HG03025 (cell line): ENCODE measurements around the gene ATXN7L1.
A peak's percentile ranks its signal among the peaks of the same experiment; 100 is the strongest.

Source experiments
- ATAC-seq: cut with Tn5 transposase; IDR thresholded peaks from one replicate; pipeline ENCODE4 v1.9.1; 2021; ENCODE audit warnings: mild to moderate bottlenecking, moderate library complexity; ENCODE audit not compliant: unreplicated experiment, low FRiP score

ATXN7L1 gene

DNA sequence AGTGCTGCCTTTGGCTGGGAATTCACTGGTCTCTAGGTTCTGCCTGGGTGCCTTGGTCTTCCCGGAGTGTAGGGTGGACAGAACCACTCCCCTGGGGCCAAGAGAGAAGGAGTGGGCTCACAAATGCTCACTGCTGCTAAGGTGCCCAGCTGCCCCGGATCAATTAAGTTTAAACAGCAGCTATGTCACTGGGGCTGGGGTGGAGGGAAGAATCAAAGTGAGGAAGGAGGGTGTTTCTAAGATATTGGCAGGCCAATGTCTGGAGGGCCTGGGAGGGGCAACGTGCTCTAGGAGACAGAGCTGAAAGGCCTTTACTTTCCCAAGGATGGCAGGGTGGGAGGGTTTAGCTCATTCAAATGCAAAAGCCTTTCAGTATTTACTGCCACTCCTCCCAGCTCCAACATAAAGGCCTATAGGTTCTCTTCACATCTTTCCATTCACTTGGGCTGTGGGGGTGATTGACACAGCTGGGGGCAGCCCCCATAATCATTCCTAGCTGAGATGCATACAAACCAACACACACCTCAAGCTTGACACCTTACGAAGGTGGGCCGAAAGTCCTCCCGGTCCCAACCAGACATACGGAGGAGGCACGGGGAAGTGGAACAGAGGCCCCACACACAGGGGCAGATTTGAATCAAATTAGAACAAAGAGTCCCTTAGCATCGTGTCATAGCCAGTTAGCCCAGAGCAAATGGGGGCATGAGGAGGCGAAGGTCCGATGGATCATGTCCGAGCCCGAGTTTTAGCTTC lies 187.2 kb downstream of the ATXN7L1 start:
- ATAC-seq: no peak

DNA sequence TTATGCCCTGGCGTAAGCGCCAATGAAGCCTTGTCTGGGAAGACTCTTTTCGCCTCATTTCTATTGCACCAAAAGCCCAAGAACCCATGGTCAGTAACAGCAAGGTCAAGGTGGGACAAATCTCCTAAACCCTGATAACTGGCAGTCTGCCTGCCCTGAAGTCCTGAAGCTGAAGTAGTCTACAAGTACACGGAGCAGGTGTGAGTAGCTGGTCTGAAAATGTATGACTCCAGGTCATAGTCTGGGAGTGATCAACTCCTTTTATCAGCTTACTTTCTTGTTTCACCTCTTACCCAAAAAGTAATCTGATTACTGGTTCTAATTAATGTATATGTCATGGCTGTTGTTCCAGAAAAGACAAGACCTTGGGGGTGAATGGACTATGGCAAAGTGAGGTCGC lies 187.8 kb downstream of the ATXN7L1 start:
- ATAC-seq: no peak

DNA sequence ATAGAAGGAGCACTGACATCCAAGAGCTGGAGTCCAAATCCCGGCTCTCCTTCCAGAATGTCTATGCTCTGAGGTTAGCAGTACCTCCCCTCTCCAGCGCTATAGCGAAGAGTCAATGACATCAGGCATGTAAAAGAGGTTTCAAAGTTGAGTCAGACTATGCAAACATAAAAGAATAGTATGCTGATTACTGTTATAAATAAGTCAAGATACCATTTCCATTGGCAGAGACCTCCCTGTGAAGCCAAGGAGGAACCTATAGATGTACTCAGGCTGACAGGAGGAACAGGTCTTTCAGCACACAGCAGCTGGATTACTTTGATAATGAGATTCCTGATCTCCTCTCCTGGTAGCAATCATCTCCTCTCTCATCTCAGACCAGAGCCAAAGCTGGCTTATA lies 191.2 kb downstream of the ATXN7L1 start:
- ATAC-seq: no peak

DNA sequence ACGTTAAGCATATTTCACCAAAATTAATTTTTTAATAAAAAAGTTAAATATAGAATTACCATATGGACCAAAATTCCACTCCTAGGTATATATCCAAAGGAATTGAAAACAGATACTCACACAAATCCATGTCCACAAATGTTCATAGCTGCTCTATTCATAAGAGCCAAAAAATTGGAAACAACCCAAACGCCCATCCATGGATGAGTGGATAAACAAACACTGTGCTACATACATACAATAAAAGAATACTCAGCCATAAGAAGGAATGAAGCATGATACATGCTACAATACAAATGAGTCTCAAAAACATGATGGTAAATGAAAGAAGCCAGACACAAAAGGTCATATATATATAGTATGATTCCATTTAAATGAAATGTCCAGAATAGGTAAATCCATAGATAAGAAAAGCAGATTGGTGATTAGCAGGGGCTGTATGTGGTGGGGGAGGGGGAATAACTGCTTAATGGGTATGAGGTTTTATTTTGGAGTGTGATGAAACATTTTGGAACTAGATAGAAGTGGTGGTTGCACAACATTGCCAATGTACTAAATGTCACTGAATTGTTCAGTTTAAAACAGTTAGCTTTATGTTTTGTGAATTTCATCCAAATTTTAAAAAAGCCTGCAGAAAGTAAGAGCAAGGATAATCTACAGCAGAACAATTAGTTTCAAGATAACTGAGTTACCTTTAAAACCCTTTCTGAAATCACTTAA lies 193.9 kb downstream of the ATXN7L1 start:
- ATAC-seq: no peak

DNA sequence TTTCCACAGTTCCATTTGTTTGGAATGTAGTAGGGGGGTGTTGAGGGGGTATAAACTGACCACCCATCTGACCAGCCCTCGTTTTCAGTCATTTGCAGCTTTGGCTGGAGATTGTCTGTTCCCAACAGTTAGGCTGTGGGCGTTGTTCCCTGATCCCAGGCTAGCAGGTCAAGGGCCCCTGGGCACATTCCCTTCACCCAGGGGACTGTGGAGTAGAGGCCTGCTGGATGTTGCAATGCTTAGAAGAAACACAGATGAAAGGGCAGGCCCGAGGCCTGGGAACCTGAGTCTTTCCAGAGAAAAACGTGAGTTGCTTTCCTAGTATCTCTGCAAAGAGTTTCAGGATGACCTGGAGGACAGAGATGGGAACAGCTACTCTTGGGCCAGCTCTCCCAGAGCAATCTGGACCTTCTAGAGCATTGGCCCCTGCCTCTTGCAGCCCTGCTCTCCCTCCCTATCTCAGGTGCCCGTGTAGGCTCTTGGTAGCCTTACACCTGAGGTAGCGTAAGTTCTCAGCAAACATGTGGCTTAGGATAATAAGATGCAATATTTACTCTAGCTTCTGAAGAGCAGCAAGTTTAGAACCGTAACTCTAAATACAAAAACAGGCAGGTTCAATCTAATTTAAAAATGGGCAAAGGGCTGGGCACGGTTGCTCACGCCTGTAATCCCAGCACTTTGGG lies 195.8 kb downstream of the ATXN7L1 start:
- no peak for ATAC-seq

DNA sequence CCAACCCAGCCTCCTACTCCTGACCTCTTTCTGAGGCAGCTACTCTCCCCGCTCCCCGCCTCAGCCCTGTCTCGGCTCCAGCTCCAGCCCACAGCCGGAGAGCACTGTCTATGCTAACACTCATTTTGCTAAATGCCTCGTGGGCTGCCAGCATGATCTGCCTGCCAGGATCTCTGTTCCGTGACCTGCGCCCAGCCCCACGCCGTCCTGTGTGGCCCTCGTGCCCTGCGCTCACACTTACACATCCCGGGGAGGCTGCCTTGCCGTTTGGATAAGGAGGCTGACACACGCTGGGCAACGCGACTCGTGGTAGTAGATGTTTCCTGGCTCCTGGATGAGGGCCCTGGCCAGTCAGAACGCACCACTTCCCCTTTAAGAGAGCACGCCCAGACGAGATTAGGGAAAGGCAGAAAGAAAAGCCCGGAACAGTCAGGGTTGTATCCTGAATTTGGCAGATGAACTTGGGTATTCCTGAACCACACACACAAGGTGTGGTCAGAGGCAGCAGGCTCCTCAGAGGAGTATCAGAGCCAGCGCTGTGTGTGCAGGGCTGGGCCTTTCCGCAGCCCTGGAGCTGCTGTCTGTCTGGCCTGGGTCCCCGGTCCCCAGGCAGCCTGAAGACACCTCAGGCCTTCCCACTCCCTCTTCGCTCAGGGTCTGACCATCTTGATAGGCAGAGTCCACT lies 197.4 kb downstream of the ATXN7L1 start:
- ATAC-seq: peak; percentile 44

DNA sequence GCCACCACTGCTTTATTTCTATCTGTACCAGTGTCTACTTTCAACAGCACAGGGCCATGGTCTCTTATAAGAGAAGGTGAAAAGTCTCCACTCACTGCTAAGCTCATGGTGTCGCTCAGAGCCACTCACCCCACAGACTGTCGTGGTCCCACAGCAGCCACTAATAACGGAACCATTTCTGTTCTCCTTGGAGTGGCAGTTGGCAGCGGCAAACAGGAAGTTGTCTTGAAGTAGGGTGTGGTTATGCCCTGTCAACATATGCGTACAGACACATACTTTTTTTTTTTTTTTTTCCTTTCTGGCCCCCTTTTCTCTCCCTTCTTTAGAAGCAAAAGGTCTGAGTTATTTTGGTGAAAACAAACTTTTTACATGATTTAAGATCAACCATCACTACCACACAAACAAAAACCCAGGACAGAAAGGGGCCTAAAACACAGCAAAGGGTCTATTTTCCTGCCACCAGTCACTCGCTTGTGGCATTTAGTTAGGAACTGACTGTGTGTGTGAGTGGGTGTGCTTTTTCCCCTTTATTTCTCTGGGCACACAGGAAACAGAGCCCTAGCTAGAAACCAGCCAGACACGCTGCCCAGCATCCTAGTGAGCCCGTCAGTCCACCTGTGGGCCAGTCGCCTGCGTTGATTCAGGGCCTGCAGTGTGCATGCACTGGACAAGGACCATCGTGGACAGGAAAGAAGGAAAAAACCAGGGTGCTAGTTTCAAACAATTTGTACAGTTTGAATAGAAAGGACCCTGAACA lies 198.4 kb downstream of the ATXN7L1 start:
- ATAC-seq: no peak

DNA sequence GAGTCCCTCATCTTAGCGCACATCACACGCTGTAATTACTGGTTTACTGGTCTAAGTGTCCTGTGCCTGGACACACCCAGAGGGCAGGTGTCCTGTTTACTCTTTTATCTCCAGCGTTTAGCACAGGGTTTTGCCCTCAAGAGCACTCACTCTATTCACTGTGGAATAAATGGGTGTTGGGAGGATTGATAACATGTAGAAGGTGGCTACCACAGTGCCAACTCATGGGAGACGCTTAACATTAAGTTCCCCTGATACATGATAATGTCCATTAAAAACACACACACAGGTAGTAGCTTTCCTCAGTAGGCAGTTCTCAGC lies 199.0 kb downstream of the ATXN7L1 start:
- ATAC-seq: no peak

DNA sequence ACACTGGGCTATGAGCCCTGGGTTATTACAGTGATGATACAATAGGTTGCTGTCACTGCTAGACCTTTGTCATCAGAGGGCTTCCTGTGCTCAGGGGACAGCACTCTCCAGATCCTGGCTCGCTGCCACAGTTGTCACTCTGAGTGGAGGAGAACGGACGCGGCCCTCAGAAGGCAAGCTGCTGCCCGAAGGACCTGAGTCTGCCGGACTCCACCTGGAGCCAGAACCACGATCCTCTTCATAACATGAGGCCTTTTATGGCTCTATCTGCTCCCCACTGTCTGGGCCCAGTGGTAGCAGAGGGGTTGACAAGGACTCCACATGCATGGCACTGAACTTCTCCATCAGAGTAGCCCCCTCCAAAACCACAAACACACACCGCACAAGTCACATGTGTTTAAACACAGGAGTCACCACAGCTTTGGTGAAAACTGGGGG lies 200.4 kb downstream of the ATXN7L1 start:
- ATAC-seq: no peak

DNA sequence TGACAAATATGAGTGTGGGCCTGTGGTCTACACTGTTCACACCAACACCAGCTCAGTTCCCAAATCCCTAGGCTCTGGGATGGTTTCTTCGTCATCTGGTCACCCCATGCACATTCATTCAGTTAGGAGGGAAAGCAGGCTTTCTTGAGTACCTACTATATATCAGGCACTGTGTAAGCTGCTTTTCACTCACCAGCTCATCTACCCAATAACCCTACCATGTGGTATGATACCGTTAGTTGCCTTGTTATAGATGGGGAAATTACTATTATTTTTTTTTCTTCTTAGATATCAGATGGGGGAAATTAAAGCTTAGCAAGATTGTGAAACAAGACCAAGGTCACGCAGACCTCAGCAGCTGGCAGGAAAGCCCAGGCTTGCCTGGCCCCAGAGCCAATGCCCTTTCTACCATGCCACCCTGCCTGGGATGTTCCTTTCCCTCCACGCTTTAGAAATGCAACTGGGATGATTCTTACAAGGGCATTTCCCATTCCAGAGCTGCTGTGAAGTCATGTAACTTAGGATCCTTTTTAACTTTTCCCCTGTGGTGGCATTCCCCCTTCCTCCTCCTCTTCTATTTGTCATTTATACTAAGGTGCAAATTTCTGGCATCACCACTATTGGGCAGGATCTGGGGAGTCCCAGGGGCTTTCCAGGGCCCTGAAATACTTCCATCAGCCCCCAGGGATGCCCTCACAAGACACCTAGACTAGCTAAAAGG lies 202.0 kb downstream of the ATXN7L1 start:
- ATAC-seq: no peak

DNA sequence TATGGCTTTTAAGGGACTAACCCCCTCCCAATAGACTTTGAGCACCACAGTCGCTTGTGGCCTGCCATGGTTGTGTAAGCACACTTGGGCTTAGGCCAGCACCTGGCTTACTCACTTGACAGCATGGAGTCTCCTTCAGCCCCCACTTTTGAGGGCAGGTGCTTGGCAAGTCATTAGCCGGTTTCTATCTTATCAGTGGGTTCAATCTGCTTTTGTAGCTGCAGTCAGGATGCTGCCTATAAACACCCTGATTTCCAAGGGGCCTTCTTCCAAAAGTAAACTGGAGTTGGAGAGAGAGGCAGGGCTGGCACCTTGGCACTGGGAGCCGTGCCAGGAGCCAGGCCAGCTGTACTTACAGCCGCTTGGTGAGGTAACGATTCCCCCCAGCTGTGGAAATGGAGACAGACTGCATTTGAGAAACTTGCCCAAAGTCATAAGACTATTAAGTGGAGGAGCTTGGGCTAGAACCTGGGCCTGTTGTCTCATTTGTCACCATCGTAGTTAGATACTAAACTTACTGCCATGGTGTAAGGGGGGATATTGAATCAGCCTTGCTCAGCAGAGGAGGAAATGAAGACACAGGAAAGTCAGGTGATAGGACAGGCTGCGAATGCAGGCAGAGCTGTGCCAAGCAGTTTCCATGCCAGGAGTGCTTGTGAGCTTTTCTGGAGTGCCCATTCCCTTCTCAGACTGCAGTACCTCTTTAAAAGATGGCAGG lies 202.9 kb downstream of the ATXN7L1 start:
- ATAC-seq: no peak

DNA sequence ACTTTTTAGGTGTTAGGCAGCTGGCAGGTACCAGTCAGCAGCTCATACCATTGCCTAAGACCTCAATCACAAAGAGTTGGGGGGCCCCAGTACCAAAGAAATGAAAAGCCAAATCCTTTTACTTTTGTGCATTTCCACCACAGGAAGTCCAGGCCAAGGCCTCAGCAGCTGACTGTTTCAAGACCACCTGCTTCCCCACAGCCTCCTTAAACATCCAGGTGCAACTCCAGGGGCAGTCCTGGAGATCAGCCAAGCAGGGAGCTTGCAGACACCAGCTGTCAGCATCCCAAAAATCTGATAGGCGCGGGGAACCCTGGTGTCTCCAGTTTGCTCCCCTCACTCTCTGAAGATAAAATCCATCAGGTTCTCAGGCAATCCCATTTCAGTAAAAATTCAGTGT lies 203.6 kb downstream of the ATXN7L1 start:
- ATAC-seq: no peak

DNA sequence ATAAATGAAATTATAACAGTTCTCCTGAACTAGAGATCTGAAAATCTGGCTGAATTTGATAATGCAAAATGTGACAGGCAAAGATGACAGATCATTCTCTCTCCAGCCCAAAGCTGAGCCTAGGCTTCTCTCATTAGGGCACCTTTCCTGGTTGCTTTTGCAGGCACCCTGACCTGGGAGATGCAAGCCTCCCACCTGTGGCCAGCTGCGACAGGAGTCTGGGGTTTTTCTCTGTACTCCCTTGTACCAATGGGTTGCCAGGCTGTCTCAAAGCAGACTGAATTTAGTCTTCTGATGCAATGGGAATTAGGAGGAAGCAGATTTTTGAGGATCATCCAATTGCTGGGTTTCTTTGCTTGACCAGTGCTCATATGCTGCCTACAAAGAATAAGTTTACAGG lies 210.1 kb downstream of the ATXN7L1 start:
- ATAC-seq: no peak

DNA sequence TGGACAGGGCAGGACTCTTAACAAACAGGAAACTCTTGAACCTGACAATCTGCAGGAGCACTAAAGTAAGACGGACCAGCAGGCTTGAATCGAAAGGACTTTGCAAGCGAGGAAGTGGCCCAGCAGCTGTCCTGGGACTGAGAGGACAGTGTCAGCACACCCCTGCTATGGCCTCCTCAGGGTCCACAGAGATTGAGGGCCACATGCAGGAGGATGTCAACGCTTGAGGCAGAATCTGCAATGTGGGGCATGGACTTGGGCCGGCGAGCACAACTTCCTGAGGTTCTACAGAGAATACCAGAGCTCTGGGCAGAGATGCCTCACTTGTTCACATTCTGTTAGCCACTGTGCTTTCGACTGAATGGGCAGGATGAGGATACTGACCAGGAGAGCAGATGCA lies 210.7 kb downstream of the ATXN7L1 start:
- no peak for ATAC-seq

DNA sequence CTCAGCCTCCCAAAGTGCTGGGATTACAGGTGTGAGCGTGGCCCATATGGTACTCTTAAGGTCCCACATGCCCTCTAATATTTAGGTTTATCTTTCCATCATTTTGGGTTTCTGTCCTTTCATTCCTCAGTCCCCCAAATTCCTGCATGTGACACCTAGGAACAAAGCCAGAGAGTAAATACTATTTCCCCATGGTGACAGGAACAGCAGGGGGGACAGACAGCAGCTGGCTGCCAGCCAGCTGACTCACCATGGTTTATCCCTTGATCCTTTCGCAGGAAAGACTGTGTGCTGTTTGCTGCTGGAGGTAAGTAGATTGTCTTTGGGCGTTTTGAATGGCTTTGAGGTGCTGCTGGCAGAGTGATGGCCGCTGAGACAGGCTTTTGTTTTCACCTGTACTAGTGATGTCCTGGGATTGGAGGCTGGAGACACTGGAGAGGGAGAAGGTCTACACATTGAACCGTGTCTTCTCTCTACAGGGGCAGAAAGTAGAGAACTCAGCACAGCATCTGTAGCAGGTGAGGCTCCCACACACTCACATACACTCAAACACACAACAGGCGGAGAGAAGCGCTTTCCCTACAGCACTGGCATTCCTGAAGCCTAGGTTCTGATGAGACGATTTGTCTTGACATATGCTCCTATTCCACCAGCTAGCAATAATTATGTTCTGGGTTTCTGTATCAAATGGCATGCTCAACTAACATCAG lies 211.4 kb downstream of the ATXN7L1 start:
- ATAC-seq: no peak

DNA sequence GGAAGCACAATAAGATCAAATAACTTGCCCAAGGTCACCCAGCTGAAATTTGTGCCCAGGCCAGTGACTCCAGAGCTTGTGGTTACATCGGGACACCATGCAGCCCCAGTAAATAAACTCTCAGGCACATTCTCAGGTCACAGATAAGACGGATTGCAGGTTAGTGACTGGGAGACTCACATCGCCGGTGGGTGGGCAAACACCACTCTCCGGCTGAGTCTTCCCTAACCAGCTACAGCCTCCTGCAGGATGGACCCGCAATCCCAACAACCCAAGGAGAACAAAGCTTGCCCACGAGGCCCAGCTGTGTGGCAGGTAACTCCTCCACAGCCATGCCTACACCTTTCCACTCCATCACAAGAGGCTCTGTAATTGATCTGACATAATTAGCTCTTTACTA lies 213.4 kb downstream of the ATXN7L1 start:
- ATAC-seq: no peak

DNA sequence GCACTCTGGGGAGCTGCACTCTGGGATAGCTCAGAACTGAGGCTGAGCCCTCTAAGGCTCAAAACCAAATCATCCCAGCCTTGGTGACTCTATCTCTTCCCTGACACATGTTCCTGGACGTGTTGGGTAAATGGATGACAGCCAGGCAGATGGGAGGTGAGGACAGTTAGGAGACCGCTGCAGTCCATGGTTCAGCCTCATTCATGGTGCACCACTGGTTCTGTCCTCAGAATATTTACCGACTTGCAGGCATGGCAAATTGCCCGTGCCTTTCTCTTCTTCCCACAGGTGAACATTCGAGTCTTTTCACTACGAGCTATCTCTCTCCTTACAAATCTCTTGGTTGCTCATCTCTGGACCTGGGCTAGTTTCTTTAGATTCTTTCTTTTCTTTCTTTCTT lies 214.8 kb downstream of the ATXN7L1 start:
- ATAC-seq: no peak

DNA sequence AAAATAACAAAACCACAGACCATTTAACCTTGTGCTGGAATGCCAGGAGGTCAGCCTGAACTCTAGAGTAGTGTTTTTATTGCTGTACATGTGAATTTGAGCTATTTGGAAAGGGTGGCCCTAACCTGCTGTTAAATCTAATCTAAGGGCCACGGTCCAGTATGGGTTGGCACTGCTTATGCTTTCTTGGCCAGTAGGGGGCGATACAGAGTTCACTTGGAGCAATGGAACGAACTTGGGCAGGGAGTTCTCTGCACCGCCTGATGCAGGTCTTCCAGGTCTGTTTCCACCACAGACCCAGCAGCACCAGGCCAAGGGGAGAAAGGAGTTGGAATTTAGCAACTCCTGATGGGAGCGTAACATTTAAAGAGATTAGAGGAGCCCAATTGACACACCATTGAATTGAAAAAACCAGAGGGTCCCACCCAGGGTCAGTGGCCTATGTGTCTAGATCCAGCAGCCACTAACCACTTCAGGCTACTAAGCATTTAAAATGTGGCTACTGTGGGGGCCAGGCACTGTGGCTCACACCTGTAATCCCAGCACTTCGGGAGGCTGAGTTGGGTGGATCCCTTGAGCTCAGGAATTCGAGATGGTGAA lies 219.4 kb downstream of the ATXN7L1 start:
- ATAC-seq: no peak
